Lung (tissue), 12 donors: Measurements from ENCODE around the gene PRKD2. TPM values are rescaled to one million over a fixed set of nuclear protein-coding genes. Genes with fewer than 3 reads are reported as not detected.

ENCODE experiments used
- ATAC-seq: fragments of 200-7000 bp; cut with Tn5 transposase; one replicate; pipeline ENCODE4 v1.9.1; 2020; ENCODE audit warnings: moderate number of reproducible peaks; ENCODE audit not compliant: insufficient read depth, low FRiP score
- DNase-seq, 3 donors: peaks; one replicate each; pipeline ENCODE4 v3.0.0-alpha.2; 2013 to 2017
- H3K27ac ChIP-seq, 2 donors: one replicate each; pipeline ENCODE4 v1.5.1; 2013; ENCODE audit warnings: mild to moderate bottlenecking in 2 of 2, moderate library complexity in 2 of 2, control low read depth in 1 of 2, inconsistent platforms in 1 of 2, low read depth in 1 of 2, low read length in 1 of 2
- H3K27me3 ChIP-seq, 3 donors: one replicate each; pipeline ENCODE4 v1.5.1; 2013; ENCODE audit warnings: low read length in 2 of 3; ENCODE audit not compliant: control insufficient read depth in 3 of 3, insufficient read depth in 3 of 3
- H3K36me3 ChIP-seq, 4 donors: one replicate each; pipeline ENCODE4 v1.5.1; 2013; ENCODE audit warnings: low read length in 4 of 4, mild to moderate bottlenecking in 1 of 4, moderate library complexity in 1 of 4; ENCODE audit not compliant: control insufficient read depth in 4 of 4, insufficient read depth in 4 of 4
- H3K4me1 ChIP-seq, 5 donors: one replicate each; pipeline ENCODE4 v1.5.1; 2013; ENCODE audit warnings: low read length in 5 of 5, mild to moderate bottlenecking in 2 of 5, moderate library complexity in 1 of 5; ENCODE audit not compliant: control insufficient read depth in 5 of 5, insufficient read depth in 5 of 5
- H3K4me3 ChIP-seq: one replicate; pipeline ENCODE4 v1.5.1; 2013; ENCODE audit warnings: mild to moderate bottlenecking, control low read depth, moderate library complexity
- H3K9ac ChIP-seq, 2 donors: one replicate each; pipeline ENCODE4 v1.5.1; 2013; ENCODE audit warnings: low read length in 2 of 2, control low read depth in 1 of 2; ENCODE audit not compliant: insufficient read depth in 1 of 2
- H3K9me3 ChIP-seq, 4 donors: one replicate each; pipeline ENCODE4 v1.5.1; 2013; ENCODE audit warnings: low read length in 3 of 4, mild to moderate bottlenecking in 1 of 4, moderate library complexity in 1 of 4; ENCODE audit not compliant: control insufficient read depth in 4 of 4, insufficient read depth in 3 of 4
- CTCF ChIP-seq: IDR thresholded peaks from 2 replicates; pipeline ENCODE4 v1.5.1; 2012; ENCODE audit warnings: mild to moderate bottlenecking; ENCODE audit errors: control extremely low read depth, extremely low read depth
- WGBS, 2 donors: extraction: QIAGEN DNeasy Blood & Tissue Kit; methylation state at CpG; one replicate each; pipeline ENCODE4 v1.1.7; 2013; 5-methylcytosine and 5-hydroxymethylcytosine counted together
- polyA plus RNA-seq, 2 donors: library from polyadenylated mRNA; stranded (reverse); fragments of 200-250 nt; gene quantifications; one replicate each; pipeline ENCODE4 v1.2.1, GENCODE V29; 2013
- total RNA-seq, 2 donors: library from RNA; depleted of rRNA in 1 of 2; stranded (reverse); fragments of >200 nt in 1 of 2; gene quantifications; one replicate each; pipeline ENCODE4 v1.2.1, GENCODE V29; 2014 to 2021
- donor health status: control.
- donor health status: control.
- donor health status: Bipolar disorder and iron deficiency.
- donor health status: healthy.
- donor health status: DM: yes; HTN: yes; CAD: no.

The PRKD2 gene
- total and polyA plus RNA-seq, 4 donors, result 35.5 to 56.2 (median 45.1) TPM

- H3K9ac ChIP-seq, result peak overlapping the region; percentile 55 to 80
- WGBS, 2 donors, result 0 to 1% methylated on average over 20 of the region's 20 CpGs
- DNase-seq (no peak), ATAC-seq (no peak)
- peaks cover 0 to 18% (median 6%) of the 10 kb centered on the region in 4 donors for H3K36me3 ChIP-seq
- peaks cover 3 to 23% (median 11%) of the 10 kb centered on the region in 5 donors for H3K4me1 ChIP-seq
- no peak for TF ChIP-seq CTCF
- no peaks in the 10 kb centered on the region for H3K27me3 ChIP-seq
- H3K4me3 ChIP-seq, result peak overlapping the region; percentile 63
- H3K27ac ChIP-seq, result peak overlapping the region; percentile 78 to 81
- no peaks in the 10 kb centered on the region for H3K9me3 ChIP-seq
These were observed 261 bp downstream of the PRKD2 start for GRCh38 chr19:46716672-46717033.

- Histone ChIP-seq H3K36me3 (peaks cover 0 to 17% (median 3%) of the 10 kb centered on the region in 4 donors), H3K27me3 (no peaks in the 10 kb centered on the region), H3K4me3 (peak overlapping the region; percentile 63), H3K27ac (peak overlapping the region; percentile 78 to 81), H3K4me1 (peaks cover 3 to 23% (median 11%) of the 10 kb centered on the region in 5 donors), H3K9ac (peak overlapping the region; percentile 55 to 80), H3K9me3 (no peaks in the 10 kb centered on the region)
- 1 to 2% methylated on average over 40 to 42 of the region's 42 CpGs for WGBS, 2 donors
- DNase-seq, result peak; percentile 42 to 48 (median 44)
- ATAC-seq, result no peak
- no peak for TF ChIP-seq CTCF
These were observed 791 bp downstream of the PRKD2 start for GRCh38 chr19:46715975-46716671.

- H3K9me3 ChIP-seq, result no peaks in the 10 kb centered on the region
- H3K4me3 ChIP-seq, result peak overlapping the region; percentile 63
- 13 to 16% methylated on average over 8 of the region's 8 CpGs for WGBS, 2 donors
- H3K27me3 ChIP-seq, result no peaks in the 10 kb centered on the region
- TF ChIP-seq CTCF, result no peak
- peak overlapping the region; percentile 21 to 81 for H3K27ac ChIP-seq
- H3K9ac ChIP-seq, result peak overlapping the region; percentile 55 to 70
- DNase-seq (no peak), ATAC-seq (no peak)
- H3K4me1 ChIP-seq, result peaks cover 3 to 23% (median 11%) of the 10 kb centered on the region in 5 donors
- peaks cover 0 to 17% (median 2%) of the 10 kb centered on the region in 4 donors for H3K36me3 ChIP-seq
These were observed 1.3 kb downstream of the PRKD2 start for GRCh38 chr19:46715620-46715974.
